ENCODE results near the gene SEMA5B.

- no peak for TF ChIP-seq EZH2 (IDR thresholded peaks at IDR 0.05; ENCODE audit: borderline replicate concordance, low read depth, low read length, severe bottlenecking)
- TF ChIP-seq CTCF (IDR thresholded peaks at IDR 0.05; ENCODE audit: extremely low read depth in 1 of 2, insufficient read depth in 1 of 2, low read depth in 1 of 2, low read length in 2 of 2): no peak
- TF ChIP-seq POLR2A (IDR thresholded peaks at IDR 0.05; ENCODE audit: low read depth, low read length): no peak
- TF ChIP-seq POLR2AphosphoS5 (IDR thresholded peaks at IDR 0.05; ENCODE audit: insufficient read depth, low read depth, low read length): no peak
- no peak for TF ChIP-seq FOS (IDR thresholded peaks at IDR 0.05; ENCODE audit: borderline replicate concordance, insufficient read depth, low read length)
- TF ChIP-seq, protein P1, sequence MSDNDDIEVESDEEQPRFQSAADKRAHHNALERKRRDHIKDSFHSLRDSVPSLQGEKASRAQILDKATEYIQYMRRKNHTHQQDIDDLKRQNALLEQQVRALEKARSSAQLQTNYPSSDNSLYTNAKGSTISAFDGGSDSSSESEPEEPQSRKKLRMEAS (IDR thresholded peaks at IDR 0.05; ENCODE audit: insufficient read depth, insufficient read length): no peak
- TF ChIP-seq MYC (IDR thresholded peaks at IDR 0.05; ENCODE audit: low read depth, low read length): no peak
These were observed 97.2 kb downstream of the SEMA5B start for GRCh38 chr3:122930063-122930997.

Data from endothelial cell of umbilical vein (primary cell).